ENCODE results near the gene RABL6.
"Not testable (repeated sequence)": the region's sequence is repeated elsewhere in the genome, so short reads cannot be mapped to it uniquely, and the experiment has no call there.

The RABL6 gene

DNA sequence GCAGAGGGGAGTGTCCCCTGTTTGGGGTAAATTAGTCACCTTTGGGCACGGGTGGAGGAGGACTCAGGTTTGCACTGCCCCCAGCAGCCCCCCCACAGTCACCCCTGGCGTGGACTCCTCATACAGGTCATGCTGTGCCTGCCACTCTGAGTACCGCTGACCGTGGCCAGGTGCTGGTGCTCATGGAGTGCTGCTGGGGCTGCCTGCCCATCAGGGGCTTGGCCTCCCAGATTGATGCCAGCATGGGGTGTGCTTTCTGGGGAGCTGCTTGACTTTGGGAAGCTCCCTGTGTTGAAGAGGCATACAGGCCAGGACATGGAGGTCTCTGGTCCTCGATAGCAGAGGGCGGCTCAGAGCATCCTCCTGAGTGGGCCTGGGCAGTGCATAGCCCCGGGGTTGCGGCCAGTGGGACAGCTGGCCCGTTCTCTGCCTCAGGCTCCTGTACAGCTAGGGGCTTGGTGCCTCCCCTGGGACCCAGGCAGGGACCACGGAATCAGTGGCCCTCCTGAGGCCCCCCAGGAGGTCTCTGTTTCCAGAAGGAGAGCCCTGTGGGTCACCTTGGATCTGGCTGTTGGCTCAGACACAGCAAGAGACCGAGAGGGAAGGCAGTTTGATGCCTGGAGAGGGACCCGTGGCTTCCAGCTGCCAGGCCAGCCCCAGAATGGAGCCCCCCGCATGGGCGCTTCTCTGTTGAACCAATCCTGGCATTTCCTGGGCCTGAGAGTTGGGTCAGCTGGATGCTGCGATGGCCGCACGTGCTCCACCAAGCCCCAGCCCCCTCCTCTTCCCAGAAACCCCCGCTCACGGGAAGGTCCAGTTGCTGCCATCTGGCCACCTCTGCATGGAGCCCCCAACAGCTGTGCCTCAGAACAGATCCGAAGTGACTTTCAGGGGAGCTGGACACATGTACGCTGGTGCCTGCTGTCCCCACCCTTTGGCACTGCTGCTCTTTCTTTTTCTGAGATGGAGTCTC, 28.5 kb downstream of the RABL6 start:
- intact Hi-C loops (cut with micrococcal nuclease), result no loop called here
- H3K36me3 Mint-ChIP-seq (ENCODE audit: low read depth), result peaks cover 92% of the 10 kb centered on the region
- H3K27ac Mint-ChIP-seq, result no peak overlapping the region
- H3K4me1 Mint-ChIP-seq (ENCODE audit: low read depth), result peaks cover 14% of the 10 kb centered on the region
- no peaks in the 10 kb centered on the region for H3K27me3 Mint-ChIP-seq
- no peaks in the 10 kb centered on the region for H3K9me3 Mint-ChIP-seq
- H3K4me3 Mint-ChIP-seq, result no peak overlapping the region

DNA sequence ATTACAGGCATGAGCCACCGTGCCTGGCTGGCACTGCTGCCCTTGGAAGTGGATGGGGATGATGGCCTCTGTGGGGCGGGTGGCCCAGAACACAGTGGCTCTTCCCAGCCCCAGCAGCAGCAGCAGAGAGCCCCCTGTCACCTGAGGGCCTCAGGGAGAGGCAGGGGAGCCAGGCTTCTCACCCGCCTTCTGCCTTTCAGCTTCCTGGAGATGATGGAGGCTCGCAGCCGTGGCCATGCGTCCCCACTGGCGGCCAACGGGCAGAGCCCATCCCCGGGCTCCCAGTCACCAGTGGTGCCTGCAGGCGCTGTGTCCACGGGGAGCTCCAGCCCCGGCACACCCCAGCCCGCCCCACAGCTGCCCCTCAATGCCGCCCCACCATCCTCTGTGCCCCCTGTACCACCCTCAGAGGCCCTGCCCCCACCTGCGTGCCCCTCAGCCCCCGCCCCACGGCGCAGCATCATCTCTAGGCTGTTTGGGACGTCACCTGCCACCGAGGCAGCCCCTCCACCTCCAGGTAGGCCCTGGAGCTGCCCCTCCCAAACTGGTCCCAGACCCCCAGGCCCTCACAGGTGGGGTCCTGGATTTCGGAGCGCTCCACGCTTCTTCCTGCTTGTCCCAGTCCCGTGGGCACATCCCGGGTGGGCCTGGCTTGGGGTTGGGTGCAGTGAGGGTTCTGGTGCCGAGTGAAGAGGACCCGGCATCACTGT, 29.6 kb downstream of the RABL6 start:
- Mint-ChIP-seq H3K27ac (no peak overlapping the region), H3K36me3 (ENCODE audit: low read depth) (peaks cover 83% of the 10 kb centered on the region), H3K4me3 (no peak overlapping the region), H3K4me1 (ENCODE audit: low read depth) (peaks cover 25% of the 10 kb centered on the region), H3K27me3 (peaks cover 3% of the 10 kb centered on the region), H3K9me3 (no peaks in the 10 kb centered on the region)
- intact Hi-C loops (cut with micrococcal nuclease), result no loop called here

DNA sequence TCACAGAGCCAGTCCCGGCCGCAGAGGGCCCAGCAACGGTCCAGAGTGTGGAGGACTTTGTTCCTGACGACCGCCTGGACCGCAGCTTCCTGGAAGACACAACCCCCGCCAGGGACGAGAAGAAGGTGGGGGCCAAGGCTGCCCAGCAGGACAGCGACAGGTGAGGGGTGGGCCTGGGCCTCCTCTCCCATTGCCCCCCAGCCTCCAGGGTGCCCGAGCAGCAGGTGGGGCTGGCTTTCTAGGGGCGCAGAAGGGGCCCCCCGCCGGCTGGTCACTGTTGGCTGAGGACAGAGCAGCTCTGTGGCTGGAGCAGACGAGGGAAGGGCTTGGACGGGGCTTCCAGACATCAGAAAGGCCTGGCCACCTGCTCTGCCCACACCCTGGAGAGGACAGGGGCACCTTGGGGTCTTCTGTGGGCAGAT, 30.1 kb downstream of the RABL6 start:
- H3K36me3 Mint-ChIP-seq (ENCODE audit: low read depth), result peaks cover 78% of the 10 kb centered on the region
- H3K4me3 Mint-ChIP-seq; H3K27me3 Mint-ChIP-seq; intact Hi-C loops (cut with micrococcal nuclease); H3K9me3 Mint-ChIP-seq; H3K27ac Mint-ChIP-seq: not testable (repeated sequence)
- H3K4me1 Mint-ChIP-seq (ENCODE audit: low read depth), result peaks cover 28% of the 10 kb centered on the region

DNA sequence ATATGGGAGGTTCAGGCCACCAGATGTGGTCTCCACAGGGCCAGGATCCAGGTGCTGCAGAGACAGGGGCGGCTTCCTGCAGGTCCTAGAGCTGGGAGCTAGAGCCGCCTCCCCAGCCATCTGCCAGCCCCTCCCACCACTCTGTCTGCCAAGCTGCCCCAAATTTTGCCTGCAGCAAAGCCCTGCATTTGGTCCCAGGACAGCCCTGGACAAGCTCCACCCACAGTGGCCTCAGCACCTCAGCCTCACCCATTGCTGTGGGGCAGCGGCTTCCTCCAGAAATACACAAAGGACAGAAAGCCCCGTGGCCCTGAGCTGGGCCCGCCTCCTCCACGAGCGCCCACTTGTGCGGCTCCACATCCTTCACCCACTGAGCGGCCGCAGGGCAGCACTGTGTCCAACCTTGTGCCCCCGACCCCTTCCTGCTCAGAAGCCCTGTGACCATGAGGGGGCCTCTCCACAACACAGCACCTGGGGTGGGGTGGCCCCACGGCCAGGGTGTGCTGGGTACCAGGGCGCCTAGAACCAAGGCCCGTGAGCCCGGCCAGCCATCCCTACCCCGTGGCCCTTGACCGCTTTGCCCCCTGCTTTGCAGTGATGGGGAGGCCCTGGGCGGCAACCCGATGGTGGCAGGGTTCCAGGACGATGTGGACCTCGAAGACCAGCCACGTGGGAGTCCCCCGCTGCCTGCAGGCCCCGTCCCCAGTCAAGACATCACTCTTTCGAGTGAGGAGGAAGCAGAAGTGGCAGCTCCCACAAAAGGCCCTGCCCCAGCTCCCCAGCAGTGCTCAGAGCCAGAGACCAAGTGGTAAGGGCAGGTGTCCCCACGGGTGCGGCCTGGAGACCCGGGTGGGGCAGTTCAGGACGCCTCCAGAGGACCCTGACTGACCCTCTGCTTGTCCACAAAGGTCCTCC, 30.8 kb downstream of the RABL6 start:
- Mint-ChIP-seq H3K4me1 (ENCODE audit: low read depth) (peaks cover 31% of the 10 kb centered on the region), H3K9me3 (no peaks in the 10 kb centered on the region), H3K27me3 (peaks cover 12% of the 10 kb centered on the region), H3K27ac (no peak overlapping the region), H3K36me3 (ENCODE audit: low read depth) (peaks cover 75% of the 10 kb centered on the region), H3K4me3 (no peak overlapping the region)
- intact Hi-C loops (cut with micrococcal nuclease), result no loop called here

DNA sequence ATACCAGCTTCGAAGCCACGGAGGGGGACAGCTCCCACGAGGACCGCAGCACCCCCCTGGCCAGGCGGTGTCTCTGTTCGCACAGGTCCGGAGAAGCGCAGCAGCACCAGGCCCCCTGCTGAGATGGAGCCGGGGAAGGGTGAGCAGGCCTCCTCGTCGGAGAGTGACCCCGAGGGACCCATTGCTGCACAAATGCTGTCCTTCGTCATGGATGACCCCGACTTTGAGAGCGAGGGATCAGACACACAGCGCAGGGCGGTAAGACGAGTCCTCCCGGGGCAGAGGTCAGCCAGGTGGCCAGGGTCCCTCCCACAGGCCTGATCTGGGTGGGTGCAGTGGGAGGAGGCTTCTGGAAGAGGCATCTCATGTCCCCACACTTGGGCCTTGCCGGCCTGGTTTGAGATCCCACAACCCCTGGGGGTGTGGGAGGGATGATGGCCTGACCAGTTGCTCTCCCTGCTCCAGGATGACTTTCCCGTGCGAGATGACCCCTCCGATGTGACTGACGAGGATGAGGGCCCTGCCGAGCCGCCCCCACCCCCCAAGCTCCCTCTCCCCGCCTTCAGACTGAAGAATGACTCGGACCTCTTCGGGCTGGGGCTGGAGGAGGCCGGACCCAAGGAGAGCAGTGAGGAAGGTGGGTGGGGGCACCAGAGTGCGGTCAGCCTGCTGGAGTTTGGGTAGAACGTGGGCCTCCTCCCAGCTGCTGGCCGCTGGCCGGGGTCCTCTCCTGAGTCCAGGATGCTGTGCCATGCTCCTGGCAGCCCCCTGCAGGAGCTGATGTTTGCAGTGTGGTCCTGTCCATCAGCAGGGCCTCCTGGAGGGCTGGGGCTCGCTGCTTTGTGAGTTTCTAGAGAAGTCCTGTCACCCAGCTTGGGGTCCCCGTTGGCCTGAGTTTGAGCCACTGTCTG, 31.7 kb downstream of the RABL6 start:
- peaks cover 18% of the 10 kb centered on the region for H3K27me3 Mint-ChIP-seq
- intact Hi-C loops (cut with micrococcal nuclease), result no loop called here
- no peaks in the 10 kb centered on the region for H3K9me3 Mint-ChIP-seq
- H3K27ac Mint-ChIP-seq, result no peak overlapping the region
- H3K36me3 Mint-ChIP-seq (ENCODE audit: low read depth), result peaks cover 66% of the 10 kb centered on the region
- H3K4me3 Mint-ChIP-seq, result no peak overlapping the region
- peaks cover 36% of the 10 kb centered on the region for H3K4me1 Mint-ChIP-seq (ENCODE audit: low read depth)

DNA sequence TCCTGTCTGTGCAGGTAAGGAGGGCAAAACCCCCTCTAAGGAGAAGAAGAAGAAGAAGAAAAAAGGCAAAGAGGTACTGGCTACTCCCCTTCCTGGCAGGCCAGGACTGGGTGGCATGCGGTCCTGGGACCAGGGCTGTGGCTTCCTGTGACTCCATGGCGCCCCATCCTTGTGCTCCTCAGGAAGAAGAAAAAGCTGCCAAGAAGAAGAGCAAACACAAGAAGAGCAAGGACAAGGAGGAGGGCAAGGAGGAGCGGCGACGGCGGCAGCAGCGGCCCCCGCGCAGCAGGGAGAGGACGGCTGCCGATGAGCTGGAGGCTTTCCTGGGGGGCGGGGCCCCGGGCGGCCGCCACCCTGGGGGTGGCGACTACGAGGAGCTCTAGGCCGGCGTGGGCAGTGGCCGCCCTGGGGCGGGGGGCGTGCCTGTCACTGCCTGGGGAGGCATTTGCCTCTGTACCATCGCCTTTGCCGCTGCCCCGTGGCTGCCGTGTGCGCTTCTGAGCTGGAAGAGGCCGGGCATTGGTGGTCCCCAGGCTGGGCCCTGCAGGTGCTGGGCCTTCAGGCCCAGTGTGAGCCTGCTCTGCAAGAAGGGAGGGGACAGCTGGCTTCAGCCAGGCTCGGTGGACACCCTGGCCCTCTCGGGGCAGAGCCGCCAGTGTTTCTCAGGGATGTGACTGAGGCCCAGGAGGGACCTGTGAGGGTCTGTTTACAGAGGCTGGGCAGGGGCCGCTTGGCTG, 32.6 kb downstream of the RABL6 start:
- Mint-ChIP-seq H3K4me1 (ENCODE audit: low read depth) (peaks cover 36% of the 10 kb centered on the region), H3K36me3 (ENCODE audit: low read depth) (peaks cover 61% of the 10 kb centered on the region), H3K4me3 (no peak overlapping the region), H3K27ac (no peak overlapping the region), H3K9me3 (no peaks in the 10 kb centered on the region), H3K27me3 (peaks cover 22% of the 10 kb centered on the region)
- intact Hi-C loops (cut with micrococcal nuclease), result no loop called here

DNA sequence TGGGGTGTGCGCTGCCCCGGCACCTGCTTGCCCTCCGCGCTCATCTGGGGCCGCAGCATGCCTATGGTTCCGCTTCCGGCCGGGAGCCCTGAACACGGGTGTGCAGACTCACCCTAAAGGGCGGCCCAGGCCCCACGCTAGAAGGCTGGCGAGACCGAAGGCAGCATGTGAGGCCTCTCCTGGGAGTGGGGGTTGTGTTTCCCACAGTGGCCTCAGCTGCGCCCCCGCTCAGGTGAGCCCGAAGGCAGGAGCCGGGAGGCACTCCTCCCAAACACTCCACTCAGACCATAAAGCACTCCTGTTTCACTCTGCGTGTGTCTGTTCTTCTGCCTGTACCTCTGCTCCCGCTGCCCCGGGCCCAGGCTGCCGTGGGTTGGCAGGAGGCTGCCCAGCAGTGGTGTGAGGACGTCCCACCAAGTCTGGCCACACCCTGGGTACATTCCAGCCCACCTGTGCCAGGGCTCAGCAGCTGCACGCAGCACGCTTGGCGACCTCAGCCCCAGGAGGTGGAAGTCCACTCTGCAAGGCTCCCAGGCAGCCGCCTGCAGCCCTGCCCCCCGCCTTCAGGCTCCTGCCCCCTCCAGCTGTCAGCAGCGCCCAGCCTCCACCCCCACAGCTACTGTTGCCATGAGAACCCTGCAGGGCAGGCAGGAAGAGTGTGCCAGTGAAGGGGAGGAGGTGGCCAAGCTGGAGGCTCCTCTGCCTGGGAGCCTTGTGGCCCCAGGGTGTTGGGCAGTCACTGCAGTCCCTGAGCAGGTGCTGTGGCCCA, 33.3 kb downstream of the RABL6 start:
- Mint-ChIP-seq H3K27me3 (peaks cover 28% of the 10 kb centered on the region), H3K36me3 (ENCODE audit: low read depth) (peaks cover 53% of the 10 kb centered on the region), H3K9me3 (no peaks in the 10 kb centered on the region), H3K4me1 (ENCODE audit: low read depth) (peaks cover 36% of the 10 kb centered on the region), H3K27ac (no peak overlapping the region), H3K4me3 (no peak overlapping the region)
- intact Hi-C loops (cut with micrococcal nuclease), result no loop called here

DNA sequence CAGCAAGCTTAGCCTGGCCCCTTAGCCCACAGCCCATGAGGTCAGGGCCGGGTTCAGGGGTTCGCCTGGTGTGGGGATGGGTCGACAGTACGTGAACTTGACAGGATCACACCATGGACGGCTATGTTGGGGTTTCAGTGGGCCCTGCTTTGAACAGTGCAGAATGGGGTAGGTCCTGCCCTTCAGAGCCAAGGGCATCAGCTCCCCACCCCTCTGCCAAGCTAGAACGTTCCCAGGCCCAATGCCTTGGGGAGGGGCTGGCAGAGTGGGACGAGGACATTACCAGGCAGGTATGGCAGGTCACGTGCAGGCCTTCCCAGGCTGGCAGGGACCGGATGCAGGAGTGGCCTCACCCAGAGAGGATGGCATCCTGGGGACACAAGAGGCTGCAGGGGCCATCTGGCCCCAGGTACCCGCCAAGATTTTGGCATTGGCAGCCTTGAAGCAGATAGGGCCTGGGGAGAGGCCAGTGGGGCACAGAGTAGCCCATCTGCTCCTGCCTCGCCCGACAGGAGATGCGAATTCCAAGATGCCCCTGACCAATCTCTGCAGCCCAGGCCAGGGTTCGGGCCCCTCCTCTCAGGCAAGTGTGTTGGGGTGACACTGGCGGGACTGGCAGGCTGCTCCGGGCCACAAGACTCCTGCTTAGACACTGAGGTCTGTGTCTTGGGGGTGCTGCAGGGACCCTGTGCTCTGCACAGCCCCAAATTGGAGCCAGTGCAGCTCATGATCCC, 34.1 kb downstream of the RABL6 start:
- peaks cover 33% of the 10 kb centered on the region for H3K27me3 Mint-ChIP-seq
- peak overlapping the region; percentile 78 for H3K4me3 Mint-ChIP-seq
- H3K4me1 Mint-ChIP-seq (ENCODE audit: low read depth), result peaks cover 41% of the 10 kb centered on the region
- H3K27ac Mint-ChIP-seq; H3K9me3 Mint-ChIP-seq; intact Hi-C loops (cut with micrococcal nuclease): not testable (repeated sequence)
- H3K36me3 Mint-ChIP-seq (ENCODE audit: low read depth), result peaks cover 51% of the 10 kb centered on the region

DNA sequence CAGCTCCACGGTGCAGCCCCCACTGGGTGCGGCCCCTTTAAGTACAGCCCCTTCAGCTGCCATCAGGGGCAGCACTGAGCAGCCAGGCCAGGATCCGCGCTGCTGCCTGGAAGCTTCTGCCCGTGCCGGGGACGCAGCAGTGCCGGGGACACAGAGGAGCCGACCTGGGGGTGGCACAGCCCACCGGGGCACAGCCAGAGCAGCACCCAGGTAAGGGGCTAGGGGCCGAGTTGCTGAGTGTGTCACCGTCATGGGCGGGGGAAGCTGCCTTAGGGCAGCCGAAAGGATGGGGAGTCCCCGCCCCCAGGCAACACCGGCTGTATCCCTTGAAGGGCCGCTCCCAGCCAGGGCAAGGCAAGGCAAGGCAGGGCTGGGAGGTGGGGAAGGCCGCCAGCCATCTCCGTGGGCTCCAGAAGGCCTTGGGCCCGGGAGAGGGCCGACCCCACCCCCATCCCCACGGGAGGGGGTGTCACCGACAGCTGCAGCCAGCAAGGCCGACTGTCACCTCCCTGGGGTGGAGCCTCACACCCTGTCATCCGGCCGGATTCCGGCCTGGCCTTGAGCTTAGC, 34.7 kb downstream of the RABL6 start, which contains the start of gene AJM1:
AJM1 (plus strand) TSS at position 99 of the 569 bp plus-strand sequence. CDS start 1,937 bp downstream, outside the sequence.
- peaks cover 46% of the 10 kb centered on the region for H3K36me3 Mint-ChIP-seq (ENCODE audit: low read depth)
- H3K27me3 Mint-ChIP-seq, result peaks cover 37% of the 10 kb centered on the region
- peaks cover 48% of the 10 kb centered on the region for H3K4me1 Mint-ChIP-seq (ENCODE audit: low read depth)
- H3K9me3 Mint-ChIP-seq; H3K27ac Mint-ChIP-seq; intact Hi-C loops (cut with micrococcal nuclease): not testable (repeated sequence)
- H3K4me3 Mint-ChIP-seq, result peak within 1 kb of the TSS; percentile 78

DNA sequence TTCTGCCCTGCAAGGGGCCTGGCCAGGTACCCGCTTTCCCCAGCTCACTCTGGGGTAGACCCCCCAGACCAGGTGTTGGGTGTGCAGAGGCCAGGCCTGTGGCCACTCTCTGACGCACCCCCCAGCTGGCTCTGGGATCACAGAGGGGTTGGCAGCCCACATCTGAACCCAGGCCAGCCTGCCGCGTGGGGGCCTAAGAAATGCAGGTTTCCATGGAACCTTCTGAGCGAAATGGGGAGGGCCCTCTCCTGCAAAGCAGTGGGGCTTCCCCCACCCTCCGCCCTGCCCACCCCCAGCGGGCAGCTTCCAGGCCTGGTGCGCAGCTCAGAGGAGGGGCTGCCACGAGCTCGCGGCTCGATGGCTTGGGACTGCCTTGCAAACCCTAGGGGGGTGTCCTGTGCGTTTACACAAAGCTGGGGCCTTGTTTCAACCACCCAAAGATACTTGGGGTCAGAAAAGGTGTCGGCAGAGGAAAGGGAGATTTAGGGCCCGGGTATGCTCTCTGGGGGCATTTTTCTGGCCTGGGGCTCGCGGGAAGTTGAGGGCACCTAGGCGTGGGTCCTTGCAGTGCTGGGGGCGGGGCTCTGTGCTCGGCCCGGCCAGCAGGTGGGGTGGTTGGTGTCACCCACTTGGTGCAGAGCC, 35.5 kb downstream of the RABL6 start:
- peaks cover 39% of the 10 kb centered on the region for H3K27me3 Mint-ChIP-seq
- H3K4me3 Mint-ChIP-seq, result peak overlapping the region; percentile 52
- intact Hi-C loops (cut with micrococcal nuclease); H3K27ac Mint-ChIP-seq; H3K9me3 Mint-ChIP-seq: not testable (repeated sequence)
- peaks cover 54% of the 10 kb centered on the region for H3K4me1 Mint-ChIP-seq (ENCODE audit: low read depth)
- peaks cover 46% of the 10 kb centered on the region for H3K36me3 Mint-ChIP-seq (ENCODE audit: low read depth)

All from dendritic cell treated with granulocyte-macrophage colony-stimulating factor and Interleukin-4, amounts not matched to agents 40 ng/mL and 50 ng/mL, for 4 days (primary cell).